Skin of body (tissue), 2 donors: ENCODE data around the gene FMNL3. TPM values are rescaled to one million over a fixed set of nuclear protein-coding genes. Genes with fewer than 3 reads are reported as not detected.
"Not testable (repeated sequence)": the region's sequence is repeated elsewhere in the genome, so short reads cannot be mapped to it uniquely, and the experiment has no call there.

ENCODE experiments used
- DNase-seq: peaks from one replicate; lab custom pipeline; 2025; lab: John Stamatoyannopoulos, UW
- total RNA-seq: library from RNA; depleted of rRNA; stranded (reverse); fragments of >200 nt; gene quantifications from one replicate; pipeline ENCODE4 v1.2.3, GENCODE V29; 2014

The FMNL3 gene
- total RNA-seq, 1 donor from 2014 or later, result 24.1 TPM

DNA sequence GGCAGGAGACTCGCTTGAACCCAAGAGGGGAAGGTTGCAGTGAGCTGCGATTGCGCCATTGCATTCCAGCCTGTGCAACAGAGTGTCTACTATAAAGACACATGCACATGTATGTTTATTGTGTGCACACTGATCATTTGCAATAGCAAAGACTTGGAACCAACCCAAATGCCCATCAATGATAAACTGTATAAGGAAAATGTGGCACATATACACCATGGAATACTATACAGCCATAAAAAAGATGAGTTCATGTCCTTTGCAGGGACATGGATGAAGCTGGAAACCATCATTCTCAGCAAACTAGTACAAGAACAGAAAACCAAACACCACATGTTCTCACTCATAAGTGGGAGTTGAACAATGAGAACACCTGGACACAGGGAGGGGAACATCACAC, 6.7 kb upstream of the FMNL3 start:
- DNase-seq, result not testable (repeated sequence)

DNA sequence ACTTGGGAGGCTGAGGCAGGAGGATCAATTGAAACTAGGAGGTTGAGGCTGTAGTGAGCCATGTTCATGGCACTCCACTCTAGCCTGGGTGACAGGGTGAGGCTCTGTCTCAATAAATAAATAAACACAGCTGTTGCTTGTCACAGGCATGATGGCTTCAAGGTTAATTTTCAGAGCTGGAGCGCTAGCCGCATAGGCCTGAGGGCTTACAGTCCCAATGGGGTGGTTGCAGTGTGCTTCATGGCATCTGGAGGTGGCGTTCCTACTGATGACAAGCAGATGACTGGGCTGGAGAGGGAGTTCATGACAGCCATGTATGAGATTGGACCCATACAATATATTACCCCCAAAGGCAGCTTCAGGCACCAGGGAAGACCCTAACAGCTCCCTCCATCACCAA, 1.6 kb upstream of the FMNL3 start:
- DNase-seq, result no peak

DNA sequence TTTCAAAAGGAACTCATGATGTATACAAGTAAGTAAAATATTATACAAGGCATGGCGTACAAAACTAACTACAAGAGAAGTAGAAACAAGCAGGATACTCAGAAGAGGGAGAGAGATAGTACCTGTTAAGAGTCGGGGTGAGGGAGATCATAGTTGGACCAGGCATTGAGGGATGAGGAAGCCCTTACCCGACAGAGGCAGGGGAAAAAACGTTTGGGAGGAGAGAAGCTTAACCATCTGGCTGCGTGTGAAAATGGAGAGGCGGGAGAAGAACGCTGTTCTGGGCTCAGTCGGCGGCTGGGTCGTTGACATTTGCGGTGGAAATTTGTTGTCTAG, 575 bp upstream of the FMNL3 start:
- no peak for DNase-seq

DNA sequence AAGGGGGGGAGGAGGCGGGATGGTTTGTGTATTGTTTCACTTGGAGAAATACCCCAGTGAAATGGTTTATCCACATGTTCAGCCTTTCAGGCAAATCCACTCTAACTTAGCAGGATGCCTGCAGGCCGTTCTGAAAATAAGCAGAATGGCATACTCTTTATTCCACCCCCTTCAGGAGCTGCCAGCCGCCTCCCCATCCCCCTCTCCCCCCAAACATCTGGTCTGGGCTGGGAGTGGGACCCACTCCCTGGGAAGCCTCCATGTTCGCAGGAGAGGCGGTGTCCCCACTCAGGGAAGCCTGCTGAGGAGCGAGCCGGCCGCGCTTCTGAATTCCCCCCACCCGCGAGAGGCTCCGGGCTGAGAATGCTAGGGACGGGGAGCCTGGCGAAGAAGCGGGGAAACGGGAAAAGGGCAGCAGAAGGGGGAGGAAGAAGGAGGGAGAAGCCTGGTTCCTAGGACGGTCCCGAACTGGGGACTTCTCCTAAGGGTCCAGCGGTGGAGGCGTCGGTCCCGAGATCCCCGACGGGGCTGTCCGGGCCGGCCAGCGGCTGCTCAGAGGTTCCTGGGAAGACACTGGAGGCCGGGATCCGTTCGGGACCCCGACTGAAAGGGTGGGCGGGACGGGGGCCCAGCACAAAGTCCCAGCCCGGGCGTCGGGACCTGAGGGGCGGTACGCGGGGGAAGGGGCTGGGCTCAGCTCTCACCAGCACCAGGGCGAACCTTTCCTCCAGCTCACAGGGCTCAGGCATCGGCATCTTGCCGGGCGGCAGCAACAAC, 666 bp downstream of the FMNL3 start:
- peak; percentile 57 for DNase-seq

DNA sequence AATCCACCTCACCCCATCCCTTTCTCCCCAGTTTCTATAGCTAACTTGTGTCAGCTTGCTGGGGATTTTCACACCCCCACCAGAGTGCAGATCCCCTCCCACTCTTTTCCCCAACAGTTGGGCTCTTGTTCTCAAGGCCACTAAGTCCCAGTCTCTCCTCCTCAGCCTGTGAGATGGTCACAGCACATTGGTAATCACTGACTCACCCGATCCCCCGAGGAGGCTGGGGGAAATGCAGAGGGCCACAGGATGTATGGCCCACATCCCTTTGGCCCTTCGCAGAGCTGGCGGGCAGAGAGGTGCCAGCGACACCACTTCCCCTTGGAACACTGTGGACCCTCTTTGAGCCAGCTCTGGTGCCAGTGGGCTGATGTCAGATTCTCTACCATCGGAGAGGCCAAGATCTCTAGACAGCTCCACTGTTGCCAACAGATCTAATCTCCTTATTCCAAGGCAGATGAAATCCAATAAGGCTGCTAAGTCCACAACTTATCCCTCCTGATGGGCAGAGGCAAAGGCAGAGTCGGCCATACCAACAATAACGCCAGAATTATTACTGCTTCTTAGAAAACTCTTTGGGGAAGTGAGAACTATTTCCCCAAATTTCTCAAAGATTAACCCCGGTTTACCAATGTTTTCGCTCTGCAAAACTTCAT, 1.6 kb downstream of the FMNL3 start:
- DNase-seq, result no peak

DNA sequence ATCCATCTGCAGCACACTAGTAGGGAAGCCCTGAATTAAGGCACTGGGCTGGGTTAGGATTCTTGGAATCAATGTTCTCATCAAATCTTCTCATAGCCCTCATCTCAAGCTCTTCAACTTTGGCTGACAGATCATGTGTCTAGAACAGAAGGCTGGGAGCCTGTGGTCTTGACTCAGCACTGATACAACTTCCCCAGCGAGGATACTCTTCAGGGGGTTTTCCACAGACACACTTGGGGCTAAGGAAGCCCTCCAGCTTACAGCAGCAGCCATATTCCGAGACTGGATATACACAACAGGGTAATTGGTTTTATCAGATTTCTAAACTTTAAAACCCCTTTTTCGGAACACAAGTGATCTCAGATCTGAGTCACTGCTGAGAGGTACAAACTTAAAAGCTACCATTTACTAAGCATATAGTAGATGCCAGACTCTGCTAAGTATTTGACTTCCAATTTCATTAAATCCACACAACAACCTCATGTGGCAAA, 3.5 kb downstream of the FMNL3 start:
- DNase-seq, result peak; percentile 75

DNA sequence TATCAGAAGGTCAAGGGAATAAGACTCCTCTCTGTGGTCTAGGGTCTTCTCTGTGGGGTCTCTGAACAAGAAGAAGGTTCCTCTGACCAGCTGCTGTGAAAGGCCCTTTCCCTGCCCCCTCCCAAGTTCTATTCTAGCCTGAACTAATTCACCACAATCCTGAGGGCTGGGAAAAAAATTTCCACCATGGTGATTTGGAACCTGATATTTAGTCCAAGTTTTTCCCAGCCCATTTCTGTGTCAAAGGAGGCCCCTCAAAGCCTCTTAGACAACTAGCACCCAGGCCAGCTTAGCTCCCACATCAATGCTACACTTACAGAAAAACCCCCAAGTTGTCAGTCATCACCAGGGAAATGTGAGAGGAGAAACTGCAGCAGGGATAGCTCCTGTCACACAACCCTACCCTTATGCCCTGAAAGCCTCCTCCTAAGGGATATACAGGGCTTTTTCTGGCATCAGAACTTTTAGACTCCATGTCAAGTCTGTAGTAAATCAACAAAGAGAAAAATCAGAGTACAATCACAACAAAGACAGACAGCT, 4.5 kb downstream of the FMNL3 start:
- no peak for DNase-seq

DNA sequence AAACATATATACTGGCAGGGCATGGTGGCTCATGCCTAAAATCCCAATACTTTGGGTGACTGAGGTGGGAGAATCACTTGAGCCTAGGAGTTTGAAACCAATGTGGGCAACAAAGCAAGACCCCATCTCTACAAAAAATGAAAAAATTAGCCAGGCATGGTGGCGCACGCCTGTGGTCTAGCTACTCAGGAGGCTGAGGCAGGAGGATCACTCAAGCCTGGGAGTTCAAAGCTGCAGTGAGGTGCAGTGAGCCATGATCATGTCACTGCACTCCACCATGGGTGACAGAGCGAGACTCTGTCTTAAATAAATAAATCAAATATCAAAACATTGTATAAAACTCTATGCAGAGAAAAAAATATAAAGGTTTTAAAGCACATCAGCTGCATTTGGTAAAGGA, 5.2 kb downstream of the FMNL3 start:
- no peak for DNase-seq

DNA sequence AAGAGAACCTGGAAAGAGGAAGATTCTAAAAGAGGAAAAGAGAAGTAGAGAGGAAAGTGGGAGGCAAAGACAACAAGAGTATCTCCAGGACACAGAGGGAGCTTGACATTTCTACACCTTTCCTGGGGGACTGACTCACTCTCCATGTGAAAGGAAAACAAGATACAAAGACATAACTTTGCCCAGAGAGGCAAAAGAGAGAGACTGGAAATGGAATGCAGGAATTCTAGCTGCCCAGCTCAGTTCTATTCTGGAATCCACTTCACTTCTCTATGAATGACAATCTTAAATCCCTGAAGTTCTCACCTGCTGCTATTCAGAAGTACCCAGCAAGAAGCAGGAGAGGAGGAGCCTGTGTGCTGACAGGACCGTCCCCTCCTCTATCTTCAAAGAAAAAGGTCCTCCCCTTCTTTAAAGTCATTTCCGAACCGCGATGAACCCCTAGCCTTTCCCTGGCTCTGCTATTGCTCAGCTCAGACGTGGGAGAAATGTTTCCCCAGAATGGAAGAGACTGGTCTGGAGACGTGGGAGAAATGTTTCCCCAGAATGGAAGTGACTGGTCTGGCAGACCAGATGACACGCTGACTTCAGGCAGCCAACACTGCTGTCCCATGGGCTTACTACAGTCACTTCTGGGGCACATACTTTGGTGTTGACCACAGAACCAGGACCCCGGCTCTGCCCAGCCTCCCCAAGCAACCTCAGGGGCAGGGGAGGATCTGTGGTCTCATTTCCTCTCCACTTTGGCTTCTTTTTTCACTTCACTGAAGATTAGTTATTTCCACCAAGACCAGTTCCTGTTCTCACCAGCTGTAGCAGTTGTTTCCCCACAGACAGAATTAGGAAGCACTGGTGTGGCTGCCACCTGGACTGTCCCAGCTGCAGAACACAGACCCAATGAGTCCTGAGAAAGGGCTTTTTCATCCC, 8.3 kb downstream of the FMNL3 start:
- DNase-seq, result no peak

DNA sequence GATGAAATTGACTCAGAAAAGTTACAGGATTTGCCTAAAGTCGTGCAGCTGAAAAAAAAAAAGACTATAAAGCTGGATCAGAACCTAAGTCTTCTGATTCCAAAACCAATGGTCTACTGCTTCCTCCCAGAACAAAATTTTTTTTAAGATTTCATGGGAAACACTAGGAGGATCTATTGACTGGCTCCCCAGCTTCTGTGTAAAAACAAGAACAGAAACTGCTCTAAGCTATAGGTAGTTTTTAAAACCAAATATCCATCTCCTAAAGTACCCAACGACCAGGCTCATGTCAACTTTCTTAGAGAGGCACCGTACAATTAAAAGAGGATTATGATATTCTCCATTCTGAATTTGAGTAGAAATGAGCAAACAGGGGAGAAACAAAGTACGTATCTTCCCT, 9.4 kb downstream of the FMNL3 start:
- DNase-seq, result no peak

DNA sequence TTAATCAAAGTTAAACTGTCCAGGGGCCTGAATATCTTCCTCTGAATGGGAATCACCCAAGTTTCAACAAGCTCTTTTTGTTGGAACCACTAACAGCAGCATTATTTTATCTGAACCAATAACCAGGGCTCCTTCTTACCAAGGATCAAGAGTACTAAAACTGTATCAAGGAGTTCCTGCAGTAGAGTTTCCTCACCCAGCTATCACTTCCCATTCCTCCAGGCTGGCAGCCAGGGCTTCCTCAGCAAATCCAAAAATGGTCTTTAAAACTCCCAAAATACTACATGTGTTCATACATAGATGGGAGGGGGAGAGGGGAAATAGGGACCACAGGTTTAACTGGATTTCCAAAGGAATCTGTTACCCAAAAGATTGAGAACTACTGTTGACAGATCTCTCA, 10.5 kb downstream of the FMNL3 start:
- DNase-seq, result no peak

DNA sequence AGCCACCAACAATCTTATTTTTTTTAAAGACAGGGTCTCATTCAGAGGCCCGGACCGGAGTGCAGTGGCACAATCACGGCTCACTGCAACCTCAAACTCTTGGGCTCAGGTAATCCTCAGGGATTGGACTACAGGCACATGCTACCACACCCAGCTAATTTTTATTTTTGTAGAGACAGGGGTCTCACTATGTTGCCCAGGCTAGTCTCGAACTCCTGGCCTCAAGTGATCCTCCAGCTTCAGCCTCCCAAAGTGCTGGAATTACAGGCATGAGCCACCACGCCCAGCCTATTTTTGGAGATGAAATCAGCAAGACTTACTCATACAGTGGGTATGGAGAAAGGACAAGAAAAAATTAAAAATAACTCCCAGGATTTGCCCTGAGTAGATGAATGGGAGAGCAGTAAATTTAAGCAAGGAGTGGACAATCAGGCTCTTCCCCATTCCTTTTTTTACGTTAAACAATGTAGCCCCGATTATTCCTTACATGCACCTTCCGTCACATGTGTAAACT, 13.2 kb downstream of the FMNL3 start:
- no peak for DNase-seq

DNA sequence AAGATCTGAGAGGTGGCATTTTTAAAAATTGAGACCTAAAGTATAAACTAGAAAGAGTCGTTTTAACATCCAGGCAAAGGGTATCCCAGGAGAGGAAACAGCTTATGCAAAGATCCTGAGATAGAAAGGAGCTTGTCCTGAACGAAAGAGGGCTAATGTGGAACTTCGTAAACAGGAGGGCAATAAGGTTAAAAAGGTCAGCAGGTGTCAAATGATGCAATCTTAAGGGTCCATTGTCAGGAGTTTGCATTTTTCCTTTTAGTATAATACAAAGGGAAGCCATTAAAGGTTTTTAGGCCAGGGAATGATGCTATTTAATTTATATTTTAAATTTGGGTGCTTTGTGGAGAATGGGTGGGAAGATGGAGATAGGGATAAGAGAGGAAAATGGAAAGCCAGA, 14.4 kb downstream of the FMNL3 start:
- DNase-seq, result no peak

DNA sequence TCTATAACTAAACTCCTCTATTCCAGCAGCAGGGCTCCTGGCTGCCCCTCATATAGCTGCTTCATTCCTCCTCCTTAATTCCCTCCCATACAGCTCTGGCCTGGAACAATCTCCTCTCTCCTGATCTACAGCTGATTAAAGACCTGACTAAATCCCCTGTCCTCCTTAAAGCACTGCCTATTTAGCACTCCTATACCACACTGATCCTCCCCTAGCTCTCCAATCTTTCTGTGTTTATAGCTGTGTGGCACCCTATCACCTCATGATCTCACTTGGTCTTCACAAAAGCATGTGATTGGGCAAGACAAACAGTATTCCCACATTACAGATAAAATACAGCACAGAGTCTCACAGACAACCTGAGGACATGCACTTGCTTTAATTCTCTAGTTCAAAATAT, 17.4 kb downstream of the FMNL3 start:
- DNase-seq, result no peak

DNA sequence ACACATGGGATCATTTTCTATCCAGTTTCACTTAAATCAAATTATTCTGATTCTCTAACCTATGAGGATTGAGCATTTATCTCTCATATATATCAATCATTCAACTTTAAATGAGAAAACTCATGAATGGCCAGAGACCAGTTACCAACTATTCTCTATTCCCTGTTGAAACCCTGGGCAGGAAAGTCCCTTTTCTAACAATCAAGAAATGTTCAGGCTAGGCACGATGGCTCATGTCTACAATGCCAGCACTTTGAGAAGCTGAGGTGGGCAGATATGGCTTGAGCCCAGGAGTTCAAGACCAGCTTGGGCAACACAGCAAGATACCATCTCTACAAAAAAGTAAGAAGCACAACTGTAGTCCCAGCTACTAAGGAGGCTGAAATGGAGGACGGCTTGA, 18.0 kb downstream of the FMNL3 start:
- no peak for DNase-seq

DNA sequence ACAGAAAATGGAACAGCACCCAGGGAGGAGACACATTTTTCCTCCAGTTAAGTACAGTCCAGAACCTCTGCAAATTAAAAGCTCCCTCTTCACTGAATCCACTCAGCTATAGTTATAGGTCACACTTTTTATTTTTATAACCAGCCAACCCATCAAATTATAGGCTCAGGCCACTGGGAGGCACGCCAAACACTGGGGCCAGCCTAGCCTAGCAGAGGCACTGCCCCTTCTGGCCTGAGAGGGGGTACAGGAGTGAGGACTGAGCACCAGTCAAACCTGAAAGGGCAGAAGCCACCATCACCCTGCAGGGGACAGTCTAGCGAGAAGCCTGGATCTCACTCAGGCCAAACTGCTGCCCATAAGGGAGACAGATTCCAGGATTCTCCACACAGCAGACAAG, 19.3 kb downstream of the FMNL3 start:
- no peak for DNase-seq

DNA sequence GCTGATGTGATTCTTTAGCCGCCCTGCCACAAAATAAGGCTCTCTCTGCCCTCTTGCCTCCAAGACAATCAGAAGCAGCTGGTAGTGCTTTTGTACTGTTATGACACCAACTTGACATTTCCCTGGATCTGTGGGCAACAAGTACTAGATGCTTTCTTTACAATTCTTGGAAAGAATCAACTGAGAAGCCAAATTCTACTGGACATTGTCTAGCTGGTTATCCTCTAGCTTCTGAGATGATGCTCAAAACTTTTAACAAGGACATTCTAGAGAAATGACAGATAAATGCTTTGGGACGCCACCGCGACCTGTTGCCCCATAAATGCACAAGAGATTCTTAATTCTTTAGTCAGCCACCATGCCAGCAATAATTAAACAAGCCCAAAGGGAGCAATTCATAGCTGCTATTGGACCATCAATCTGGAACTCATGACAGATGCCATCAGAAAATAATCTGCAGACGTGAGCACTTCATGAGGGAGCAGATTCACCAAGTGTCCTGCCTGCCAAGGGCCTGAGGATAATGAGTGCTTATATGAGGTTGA, 22.8 kb downstream of the FMNL3 start:
- no peak for DNase-seq

DNA sequence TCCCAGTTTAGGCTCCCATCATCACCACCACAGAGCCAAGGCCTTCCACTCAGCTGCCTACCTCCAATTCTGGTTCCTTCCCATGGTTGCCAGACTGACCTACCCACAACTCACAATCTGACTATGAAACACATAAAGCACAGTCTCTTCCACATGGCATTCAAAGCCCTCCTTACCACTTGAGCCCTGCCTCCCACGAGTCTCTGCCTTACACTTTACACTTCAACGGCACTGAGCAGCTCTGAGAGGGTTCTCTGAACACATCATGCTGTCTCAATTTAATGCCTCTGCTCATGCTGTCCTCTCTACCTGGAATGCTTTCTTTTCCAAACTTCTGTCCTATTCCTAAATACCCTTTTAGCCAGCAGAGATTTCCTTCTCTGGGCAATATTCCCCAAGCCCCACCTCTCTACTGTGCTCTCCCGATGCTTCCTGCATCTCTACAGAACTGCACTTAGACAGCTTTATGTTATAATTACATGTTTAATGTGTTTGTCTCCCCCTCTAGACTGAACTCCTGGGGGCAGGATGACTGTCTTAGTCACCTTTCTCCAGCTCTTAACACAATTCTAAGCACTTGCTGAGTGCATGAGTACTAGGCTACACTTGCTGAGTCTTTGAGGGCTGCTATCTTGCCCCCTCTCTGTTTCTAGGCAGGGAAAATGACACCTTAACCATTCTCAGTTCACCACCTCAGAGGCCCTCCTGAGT, 23.5 kb downstream of the FMNL3 start:
- no peak for DNase-seq

DNA sequence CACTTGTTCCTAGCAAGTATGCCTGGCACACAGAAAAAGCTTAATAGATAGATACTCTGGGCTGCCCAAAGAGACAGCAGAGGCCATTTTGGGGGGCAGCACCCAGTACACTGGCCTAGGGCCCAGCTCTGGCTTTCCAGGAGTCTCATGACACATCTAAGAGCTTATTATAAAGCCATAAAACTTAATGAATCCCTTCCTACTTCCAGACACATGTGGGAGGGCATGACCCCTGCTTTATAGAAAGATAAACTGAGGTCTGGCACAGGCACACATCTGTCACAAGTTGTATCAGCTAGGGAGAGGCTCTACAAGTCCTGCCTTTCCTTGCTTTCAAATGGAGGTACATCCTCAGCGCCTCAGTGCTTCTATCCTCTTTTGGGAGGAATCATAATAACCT, 27.1 kb downstream of the FMNL3 start:
- no peak for DNase-seq

DNA sequence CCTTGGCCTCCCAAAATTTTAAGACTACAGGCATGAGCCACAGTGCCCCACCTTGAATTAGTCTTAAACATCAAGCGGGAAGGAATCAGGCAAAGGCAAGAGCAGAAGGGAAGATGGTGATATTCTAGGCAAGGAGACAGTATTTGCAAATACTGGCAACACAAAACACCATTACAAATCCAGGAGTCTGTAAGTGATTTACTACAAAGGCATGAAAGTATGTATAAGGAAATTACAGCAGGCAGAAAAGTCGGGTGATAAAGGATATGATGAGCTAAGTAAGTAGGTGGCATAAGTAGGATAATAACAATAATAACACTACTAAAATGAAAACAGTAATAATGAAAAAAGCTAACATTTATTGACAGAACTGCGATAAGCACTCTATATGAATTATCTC, 28.5 kb downstream of the FMNL3 start:
- no peak for DNase-seq

DNA sequence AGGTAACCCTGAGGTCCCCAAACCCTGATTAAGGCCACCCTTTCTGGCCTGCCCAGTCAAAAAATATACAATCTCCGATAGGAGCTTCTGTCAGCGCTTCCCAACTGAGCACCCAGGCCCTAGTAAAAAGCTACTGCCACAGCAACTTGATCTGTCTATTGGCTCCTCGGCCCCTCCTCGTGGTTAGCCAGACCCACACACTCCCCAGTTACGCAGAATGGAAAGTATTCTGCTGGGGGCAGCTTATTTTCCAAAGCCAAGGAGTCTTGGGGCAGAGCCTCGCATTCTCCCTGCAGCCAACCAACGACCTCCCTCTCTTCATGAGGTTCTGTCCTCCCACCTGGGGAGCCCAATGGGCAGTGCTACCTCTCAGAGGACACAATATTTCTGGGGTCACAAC, 32.1 kb downstream of the FMNL3 start:
- DNase-seq, result no peak
